Ishikawa (cell line): ENCODE results near the gene NIP7.
A peak's percentile ranks its signal among the peaks of the same experiment; 100 is the strongest.

ENCODE experiments used
- CEBPB ChIP-seq: IDR thresholded peaks from 2 replicates; pipeline ENCODE4 v1.6.1; 2012
- CREB1 ChIP-seq: IDR thresholded peaks from 2 replicates; pipeline ENCODE4 v1.6.1; 2012; ENCODE audit warnings: low read depth
- EGR1 ChIP-seq: IDR thresholded peaks from 2 replicates; pipeline ENCODE4 v1.6.1; 2012
- EP300 ChIP-seq: IDR thresholded peaks from 2 replicates; pipeline ENCODE4 v1.6.1; 2012; ENCODE audit warnings: borderline replicate concordance
- FOXM1 ChIP-seq: IDR thresholded peaks from 2 replicates; pipeline ENCODE4 v1.6.1; 2012; ENCODE audit warnings: low read depth, borderline replicate concordance
- NFIC ChIP-seq: IDR thresholded peaks from 2 replicates; pipeline ENCODE4 v1.6.1; 2012
- RAD21 ChIP-seq: IDR thresholded peaks from 2 replicates; pipeline ENCODE4 v1.6.1; 2012; ENCODE audit warnings: low read depth
- TAF1 ChIP-seq: IDR thresholded peaks from 2 replicates; pipeline ENCODE4 v1.6.1; 2012; ENCODE audit warnings: low read depth, mild to moderate bottlenecking
- TCF12 ChIP-seq: IDR thresholded peaks from 2 replicates; pipeline ENCODE4 v1.6.1; 2012; ENCODE audit warnings: low read depth
- TEAD4 ChIP-seq: IDR thresholded peaks from 2 replicates; pipeline ENCODE4 v1.6.1; 2012
- YY1 ChIP-seq: IDR thresholded peaks from 2 replicates; pipeline ENCODE4 v1.6.1; 2012; ENCODE audit warnings: low read depth
- ZBTB7A ChIP-seq: IDR thresholded peaks from 2 replicates; pipeline ENCODE4 v1.6.1; 2012; ENCODE audit warnings: low read depth
- TF ChIP-seq, protein P1 (sequence below): IDR thresholded peaks from 2 replicates; pipeline ENCODE4 v1.6.1; 2012
- TF ChIP-seq, protein P2 (sequence below): IDR thresholded peaks from 2 replicates; pipeline ENCODE4 v1.6.1; 2012
- TF ChIP-seq, protein P3 (sequence below): IDR thresholded peaks from 2 replicates; pipeline ENCODE4 v1.6.1; 2012; ENCODE audit warnings: low read depth, mild to moderate bottlenecking

Gene NIP7

DNA sequence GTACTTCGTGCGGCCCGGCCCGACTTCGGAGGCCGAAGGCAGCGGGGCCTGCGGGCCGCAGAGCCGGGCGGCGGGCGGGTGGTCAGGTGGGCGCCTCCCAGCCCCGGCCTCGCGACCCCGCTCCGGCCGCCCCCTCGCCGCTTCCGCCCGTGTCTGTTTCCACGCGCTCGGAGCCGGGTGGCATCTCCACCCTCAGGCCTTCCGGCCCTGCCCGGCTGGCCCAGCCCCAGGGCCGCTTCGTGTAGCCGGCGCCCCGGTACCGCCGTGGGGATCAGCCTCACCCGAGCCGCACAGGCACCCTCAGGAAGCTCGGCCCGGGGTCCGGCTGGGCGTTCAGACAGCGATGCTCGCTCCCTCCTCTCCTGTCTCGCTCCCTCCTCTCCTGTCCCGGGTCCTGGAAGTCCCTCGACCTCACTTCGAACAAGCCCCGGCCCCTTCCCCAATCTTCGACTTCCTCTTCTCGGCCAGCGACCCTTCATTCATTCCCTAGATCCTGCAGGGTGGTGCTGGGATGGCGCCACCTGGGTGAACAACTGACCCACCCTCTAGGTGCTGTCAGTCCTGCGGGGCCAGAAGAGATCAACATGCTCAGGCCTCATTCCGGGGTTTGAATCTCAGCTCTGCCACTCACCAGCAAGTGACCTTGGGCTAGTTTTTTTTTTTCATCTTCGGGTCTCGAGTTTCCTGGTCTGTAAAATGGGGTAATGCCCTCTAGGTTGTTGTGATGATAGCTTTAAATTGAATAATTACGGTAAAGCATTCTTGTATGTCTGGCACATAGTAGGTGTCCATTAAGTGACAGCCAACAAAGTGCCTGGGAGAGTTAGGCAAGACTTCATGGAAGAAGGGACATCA lies 27.8 kb upstream of the NIP7 start:
- TF ChIP-seq TAF1 (no peak), EP300 (no peak), CREB1 (no peak), ZBTB7A (peak; percentile 36; the same call in 1 of the 2 replicates), YY1 (peak; percentile 4; the same call in 1 of the 2 replicates), TCF12 (peak; percentile 20; the same call in 1 of the 2 replicates)
- TF ChIP-seq, protein P1, sequence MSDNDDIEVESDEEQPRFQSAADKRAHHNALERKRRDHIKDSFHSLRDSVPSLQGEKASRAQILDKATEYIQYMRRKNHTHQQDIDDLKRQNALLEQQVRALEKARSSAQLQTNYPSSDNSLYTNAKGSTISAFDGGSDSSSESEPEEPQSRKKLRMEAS, result peak; percentile 2

GRCh38 chr16:69313469-69313868 lies 26.1 kb upstream of the NIP7 start:
- TF ChIP-seq CEBPB (no peak), NFIC (no peak), YY1 (no peak), ZBTB7A (no peak), TCF12 (no peak), CREB1 (no peak), RAD21 (no peak), EP300 (no peak)
- TF ChIP-seq, protein P2, sequence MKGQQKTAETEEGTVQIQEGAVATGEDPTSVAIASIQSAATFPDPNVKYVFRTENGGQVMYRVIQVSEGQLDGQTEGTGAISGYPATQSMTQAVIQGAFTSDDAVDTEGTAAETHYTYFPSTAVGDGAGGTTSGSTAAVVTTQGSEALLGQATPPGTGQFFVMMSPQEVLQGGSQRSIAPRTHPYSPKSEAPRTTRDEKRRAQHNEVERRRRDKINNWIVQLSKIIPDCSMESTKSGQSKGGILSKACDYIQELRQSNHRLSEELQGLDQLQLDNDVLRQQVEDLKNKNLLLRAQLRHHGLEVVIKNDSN, result no peak
- TF ChIP-seq, protein P1, result no peak

DNA sequence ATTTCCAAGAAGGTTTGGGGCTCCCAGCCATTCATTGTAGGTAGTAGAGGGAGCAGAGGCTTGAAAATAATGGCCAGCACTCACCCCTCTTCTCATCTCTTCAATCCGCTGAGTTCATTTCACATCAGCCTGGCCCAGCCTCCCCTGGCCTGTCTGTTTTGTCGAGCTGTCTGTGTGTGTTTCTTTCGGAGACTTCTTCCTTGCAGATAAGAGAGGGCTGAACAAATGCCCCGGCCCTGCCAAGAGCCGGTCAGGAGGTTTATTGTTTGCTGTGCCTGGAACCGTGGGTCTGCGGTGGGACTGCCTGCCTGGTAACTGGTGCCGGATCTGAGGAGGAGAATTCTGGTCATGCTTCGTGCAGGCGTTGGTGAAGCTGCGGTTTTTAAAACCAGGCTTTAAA lies 25.0 kb upstream of the NIP7 start:
- TF ChIP-seq CEBPB, result no peak
- no peak for TF ChIP-seq CREB1
- no peak for TF ChIP-seq EGR1
- TF ChIP-seq YY1, result no peak
- no peak for TF ChIP-seq TAF1
- TF ChIP-seq ZBTB7A, result no peak

DNA sequence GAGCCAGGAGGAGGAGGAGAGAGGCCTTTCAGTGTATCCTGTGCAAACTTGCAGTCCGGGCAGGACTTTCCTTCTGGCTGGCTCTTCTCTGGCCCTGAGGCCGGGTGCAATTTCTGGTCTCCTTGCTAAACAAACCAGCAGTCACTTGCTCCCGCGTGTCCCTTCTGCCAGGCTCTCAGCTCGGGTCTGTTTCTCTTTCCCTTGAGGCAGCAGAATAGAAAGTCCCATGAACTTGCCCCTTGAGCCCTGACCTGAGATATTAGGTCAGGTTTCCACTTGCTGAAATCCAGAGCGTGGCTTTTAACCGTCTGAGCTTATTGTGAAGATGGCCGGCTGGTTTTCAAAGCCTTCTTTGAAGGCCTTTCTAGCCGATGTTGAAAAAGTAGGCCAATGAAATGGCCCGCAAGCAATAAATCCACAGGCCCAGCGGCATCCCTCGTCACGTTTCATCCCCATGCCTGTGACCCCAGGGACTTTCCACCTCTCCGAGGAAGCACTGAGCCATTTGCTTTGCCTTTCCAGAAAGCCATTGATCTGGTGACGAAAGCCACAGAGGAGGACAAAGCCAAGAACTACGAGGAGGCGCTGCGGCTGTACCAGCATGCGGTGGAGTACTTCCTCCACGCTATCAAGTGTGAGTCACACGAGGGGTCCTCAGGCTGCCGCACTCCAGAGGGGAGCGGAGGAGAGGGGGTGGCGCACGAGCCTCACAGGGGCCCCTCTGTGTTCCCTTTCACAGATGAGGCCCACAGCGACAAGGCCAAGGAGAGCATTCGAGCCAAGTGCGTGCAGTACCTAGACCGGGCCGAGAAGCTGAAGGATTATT lies 23.9 kb upstream of the NIP7 start:
- TF ChIP-seq, protein P1, result no peak
- TF ChIP-seq CEBPB, result no peak
- no peak for TF ChIP-seq NFIC
- TF ChIP-seq, protein P2, result no peak
- no peak for TF ChIP-seq EP300
- no peak for TF ChIP-seq TEAD4
- TF ChIP-seq RAD21, result no peak
- TF ChIP-seq TAF1, result no peak
- no peak for TF ChIP-seq CREB1
- no peak for TF ChIP-seq TCF12
- TF ChIP-seq ZBTB7A, result no peak
- no peak for TF ChIP-seq FOXM1
- TF ChIP-seq YY1, result no peak
- TF ChIP-seq EGR1, result no peak

DNA sequence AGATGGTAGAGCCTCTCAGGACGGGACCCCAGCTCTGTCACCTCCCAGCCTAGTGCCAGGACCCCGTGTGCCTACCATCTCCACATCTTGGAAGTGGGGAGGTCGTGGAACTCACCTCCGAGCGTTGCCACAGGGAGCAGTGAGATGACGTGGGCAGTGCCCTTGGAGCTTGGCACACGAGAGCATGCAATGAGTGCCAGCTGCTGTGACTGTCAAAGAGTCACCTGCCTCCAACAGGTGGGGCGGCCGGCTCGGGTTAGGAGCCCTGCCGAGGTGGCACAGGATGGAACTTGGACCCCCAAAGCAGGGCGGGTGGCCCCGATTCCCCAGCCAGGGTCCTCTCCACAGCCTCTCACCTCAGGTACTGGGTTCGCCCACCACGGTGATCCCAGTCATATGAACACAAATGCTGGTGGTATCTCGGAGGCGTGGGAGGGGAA lies 23.0 kb upstream of the NIP7 start:
- TF ChIP-seq EGR1 (no peak), EP300 (no peak), TEAD4 (no peak), RAD21 (no peak), CREB1 (no peak), NFIC (no peak)
- TF ChIP-seq, protein P2, result no peak
- TF ChIP-seq, protein P3, sequence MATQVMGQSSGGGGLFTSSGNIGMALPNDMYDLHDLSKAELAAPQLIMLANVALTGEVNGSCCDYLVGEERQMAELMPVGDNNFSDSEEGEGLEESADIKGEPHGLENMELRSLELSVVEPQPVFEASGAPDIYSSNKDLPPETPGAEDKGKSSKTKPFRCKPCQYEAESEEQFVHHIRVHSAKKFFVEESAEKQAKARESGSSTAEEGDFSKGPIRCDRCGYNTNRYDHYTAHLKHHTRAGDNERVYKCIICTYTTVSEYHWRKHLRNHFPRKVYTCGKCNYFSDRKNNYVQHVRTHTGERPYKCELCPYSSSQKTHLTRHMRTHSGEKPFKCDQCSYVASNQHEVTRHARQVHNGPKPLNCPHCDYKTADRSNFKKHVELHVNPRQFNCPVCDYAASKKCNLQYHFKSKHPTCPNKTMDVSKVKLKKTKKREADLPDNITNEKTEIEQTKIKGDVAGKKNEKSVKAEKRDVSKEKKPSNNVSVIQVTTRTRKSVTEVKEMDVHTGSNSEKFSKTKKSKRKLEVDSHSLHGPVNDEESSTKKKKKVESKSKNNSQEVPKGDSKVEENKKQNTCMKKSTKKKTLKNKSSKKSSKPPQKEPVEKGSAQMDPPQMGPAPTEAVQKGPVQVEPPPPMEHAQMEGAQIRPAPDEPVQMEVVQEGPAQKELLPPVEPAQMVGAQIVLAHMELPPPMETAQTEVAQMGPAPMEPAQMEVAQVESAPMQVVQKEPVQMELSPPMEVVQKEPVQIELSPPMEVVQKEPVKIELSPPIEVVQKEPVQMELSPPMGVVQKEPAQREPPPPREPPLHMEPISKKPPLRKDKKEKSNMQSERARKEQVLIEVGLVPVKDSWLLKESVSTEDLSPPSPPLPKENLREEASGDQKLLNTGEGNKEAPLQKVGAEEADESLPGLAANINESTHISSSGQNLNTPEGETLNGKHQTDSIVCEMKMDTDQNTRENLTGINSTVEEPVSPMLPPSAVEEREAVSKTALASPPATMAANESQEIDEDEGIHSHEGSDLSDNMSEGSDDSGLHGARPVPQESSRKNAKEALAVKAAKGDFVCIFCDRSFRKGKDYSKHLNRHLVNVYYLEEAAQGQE, result no peak

DNA sequence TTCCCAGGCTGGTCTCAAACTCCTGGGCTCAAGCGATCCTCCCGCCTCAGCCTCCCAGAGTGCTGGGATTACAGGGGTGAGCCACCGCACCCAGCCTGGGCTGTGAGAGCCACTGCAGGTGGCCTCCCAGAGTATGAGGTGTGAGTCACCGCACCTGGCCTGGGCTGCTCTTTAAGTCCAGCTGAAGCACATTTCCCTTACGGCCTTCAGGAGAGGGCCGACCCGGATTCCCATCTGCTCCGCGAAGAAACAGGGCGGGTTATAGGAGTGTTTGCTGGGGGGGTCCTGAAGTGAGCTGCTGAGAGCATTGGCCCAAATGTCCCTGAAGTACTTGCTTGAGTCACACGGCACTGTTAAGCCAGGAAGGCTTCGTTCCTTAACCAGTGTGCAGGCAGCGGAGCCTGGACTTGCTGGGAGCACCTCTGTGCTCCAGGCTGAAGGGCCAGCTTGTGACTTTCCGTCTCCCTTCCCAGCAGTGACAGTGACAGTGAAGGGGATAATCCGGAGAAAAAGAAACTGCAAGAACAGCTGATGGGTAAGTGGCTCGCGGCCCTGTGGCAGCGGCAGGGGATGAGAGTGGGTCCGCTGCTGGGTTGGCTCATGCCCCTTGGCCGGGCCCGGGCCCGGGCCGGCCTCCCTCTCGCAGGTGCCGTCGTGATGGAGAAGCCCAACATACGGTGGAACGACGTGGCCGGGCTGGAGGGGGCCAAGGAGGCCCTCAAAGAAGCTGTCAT lies 21.2 kb upstream of the NIP7 start:
- no peak for TF ChIP-seq YY1
- TF ChIP-seq, protein P3, result no peak
- TF ChIP-seq, protein P1, result no peak
- TF ChIP-seq NFIC, result no peak
- TF ChIP-seq CREB1, result no peak
- no peak for TF ChIP-seq CEBPB
- no peak for TF ChIP-seq EP300
- no peak for TF ChIP-seq ZBTB7A
- TF ChIP-seq RAD21, result no peak
- TF ChIP-seq FOXM1, result no peak
- TF ChIP-seq TCF12, result no peak
- no peak for TF ChIP-seq TAF1
- no peak for TF ChIP-seq TEAD4
- TF ChIP-seq, protein P2, result no peak
- TF ChIP-seq EGR1, result no peak
